DND-41 (cell line): Measurements from ENCODE around the gene EPS8L3.

Experiments
- ATAC-seq: fragments of 200-7000 bp; cut with Tn5 transposase; 3 replicates; pipeline ENCODE4 v1.9.1; 2021; ENCODE audit warnings: low read depth; ENCODE audit not compliant: insufficient read depth
- DNase-seq: peaks from one replicate; pipeline ENCODE4 v3.0.0-alpha.2; 2020
- H2AFZ ChIP-seq: 2 replicates; pipeline ENCODE4 v1.6.0; 2012; ENCODE audit warnings: low read depth, low read length
- H3K27ac ChIP-seq: 2 replicates; pipeline ENCODE4 v1.5.1; 2012; ENCODE audit warnings: low read length, inconsistent platforms
- H3K27me3 ChIP-seq: fragments of 200-600 bp; sonication (generic); 2 replicates; pipeline ENCODE4 v1.6.0; 2012; ENCODE audit warnings: low read length, mild to moderate bottlenecking, inconsistent platforms; ENCODE audit not compliant: insufficient read depth, poor library complexity
- H3K36me3 ChIP-seq: 2 replicates; pipeline ENCODE4 v1.5.1; 2012; ENCODE audit warnings: low read length, inconsistent platforms; ENCODE audit not compliant: insufficient read depth
- H3K4me1 ChIP-seq: 2 replicates; pipeline ENCODE4 v1.5.1; 2012; ENCODE audit warnings: mild to moderate bottlenecking, low read length; ENCODE audit not compliant: insufficient read depth
- H3K4me2 ChIP-seq: 2 replicates; pipeline ENCODE4 v1.6.0; 2012; ENCODE audit warnings: mild to moderate bottlenecking, moderate library complexity, low read length, inconsistent platforms; ENCODE audit not compliant: insufficient read depth
- H3K4me3 ChIP-seq, 2 experiments: fragments of 200-600 bp in 1 of 2; shearing (Covaris generic) in 1 of 2; 2 replicates each; pipeline ENCODE4 v1.5.1; 2012 to 2016; ENCODE audit warnings: inconsistent platforms in 2 of 2, low read length in 2 of 2, mild to moderate bottlenecking in 2 of 2, low read depth in 1 of 2, moderate library complexity in 1 of 2
- H3K79me2 ChIP-seq: 2 replicates; pipeline ENCODE4 v1.6.0; 2012; ENCODE audit warnings: low read length, inconsistent platforms; ENCODE audit not compliant: insufficient read depth
- H3K9ac ChIP-seq: 2 replicates; pipeline ENCODE4 v1.6.0; 2012; ENCODE audit warnings: low read depth, mild to moderate bottlenecking, inconsistent platforms, low read length, moderate library complexity
- H3K9me3 ChIP-seq: 2 replicates; pipeline ENCODE4 v1.5.1; 2012; ENCODE audit warnings: low read length, moderate library complexity, mild to moderate bottlenecking, inconsistent platforms; ENCODE audit not compliant: insufficient read depth, severe bottlenecking
- H4K20me1 ChIP-seq: 2 replicates; pipeline ENCODE4 v1.6.0; 2012; ENCODE audit warnings: low read length; ENCODE audit not compliant: insufficient read depth
- CTCF ChIP-seq: IDR thresholded peaks from 2 replicates; pipeline ENCODE4 v1.5.1; 2012; ENCODE audit warnings: borderline replicate concordance, low read length, moderate library complexity, mild to moderate bottlenecking; ENCODE audit not compliant: poor library complexity, severe bottlenecking; ENCODE audit errors: extremely low read depth
- EZH2 ChIP-seq: IDR thresholded peaks from 3 replicates; pipeline ENCODE4 v1.6.1; 2012; ENCODE audit warnings: borderline replicate concordance, low read depth, mild to moderate bottlenecking, moderate library complexity, low read length, inconsistent platforms; ENCODE audit not compliant: severe bottlenecking

The EPS8L3 gene

GRCh38 chr1:109794319-109795132 lies 30.8 kb upstream of the EPS8L3 start:
- no peak overlapping the region for H2AFZ ChIP-seq

GRCh38 chr1:109793486-109794318 lies 30.0 kb upstream of the EPS8L3 start:
- Histone ChIP-seq H3K36me3 (no peaks in the 10 kb centered on the region), H3K4me2 (no peak overlapping the region), H3K9ac (no peak overlapping the region; the same call in 1 of the 2 replicates), H3K4me1 (peaks cover 68% of the 10 kb centered on the region), H4K20me1 (no peaks in the 10 kb centered on the region), H3K79me2 (no peaks in the 10 kb centered on the region), H3K27ac (peak overlapping the region; percentile 41), H3K27me3 (no peaks in the 10 kb centered on the region), H3K4me3 (no peak overlapping the region), H2AFZ (no peak overlapping the region), H3K9me3 (no peaks in the 10 kb centered on the region)
- DNase-seq = no peak
- ATAC-seq = no peak
- TF ChIP-seq EZH2 = no peak
- TF ChIP-seq CTCF = no peak

More at GRCh38 chr1:109794319-109795132, 30.8 kb upstream of the EPS8L3 start:
- Histone ChIP-seq H3K79me2 (no peaks in the 10 kb centered on the region), H3K9ac (no peak overlapping the region), H3K27ac (peak overlapping the region; percentile 34; the same call in 1 of the 2 replicates), H3K27me3 (no peaks in the 10 kb centered on the region), H3K4me2 (no peak overlapping the region), H3K36me3 (no peaks in the 10 kb centered on the region), H3K4me1 (peaks cover 63% of the 10 kb centered on the region), H4K20me1 (no peaks in the 10 kb centered on the region), H3K4me3 (no peak overlapping the region), H3K9me3 (no peaks in the 10 kb centered on the region)
- no peak for DNase-seq
- TF ChIP-seq EZH2 = no peak
- no peak for ATAC-seq

GRCh38 chr1:109793089-109793485 lies 29.4 kb upstream of the EPS8L3 start:
- no peaks in the 10 kb centered on the region for H3K79me2 ChIP-seq
- DNase-seq (no peak), ATAC-seq (no peak)
- TF ChIP-seq CTCF (no peak), EZH2 (no peak)
- no peak overlapping the region for H3K4me3 ChIP-seq
- H3K4me2 ChIP-seq = no peak overlapping the region
- H3K27ac ChIP-seq = peak overlapping the region; percentile 41
- H2AFZ ChIP-seq = no peak overlapping the region
- H3K9me3 ChIP-seq = no peaks in the 10 kb centered on the region
- H3K27me3 ChIP-seq = no peaks in the 10 kb centered on the region
- H4K20me1 ChIP-seq = no peaks in the 10 kb centered on the region
- H3K36me3 ChIP-seq = no peaks in the 10 kb centered on the region
- H3K4me1 ChIP-seq = peaks cover 67% of the 10 kb centered on the region
- H3K9ac ChIP-seq = no peak overlapping the region; the same call in 1 of the 2 replicates
